ENCODE results near the gene GTF3C5.
"Not testable (repeated sequence)": the region's sequence is repeated elsewhere in the genome, so short reads cannot be mapped to it uniquely, and the experiment has no call there.

The GTF3C5 gene, protein sequence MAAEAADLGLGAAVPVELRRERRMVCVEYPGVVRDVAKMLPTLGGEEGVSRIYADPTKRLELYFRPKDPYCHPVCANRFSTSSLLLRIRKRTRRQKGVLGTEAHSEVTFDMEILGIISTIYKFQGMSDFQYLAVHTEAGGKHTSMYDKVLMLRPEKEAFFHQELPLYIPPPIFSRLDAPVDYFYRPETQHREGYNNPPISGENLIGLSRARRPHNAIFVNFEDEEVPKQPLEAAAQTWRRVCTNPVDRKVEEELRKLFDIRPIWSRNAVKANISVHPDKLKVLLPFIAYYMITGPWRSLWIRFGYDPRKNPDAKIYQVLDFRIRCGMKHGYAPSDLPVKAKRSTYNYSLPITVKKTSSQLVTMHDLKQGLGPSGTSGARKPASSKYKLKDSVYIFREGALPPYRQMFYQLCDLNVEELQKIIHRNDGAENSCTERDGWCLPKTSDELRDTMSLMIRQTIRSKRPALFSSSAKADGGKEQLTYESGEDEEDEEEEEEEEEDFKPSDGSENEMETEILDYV

DNA sequence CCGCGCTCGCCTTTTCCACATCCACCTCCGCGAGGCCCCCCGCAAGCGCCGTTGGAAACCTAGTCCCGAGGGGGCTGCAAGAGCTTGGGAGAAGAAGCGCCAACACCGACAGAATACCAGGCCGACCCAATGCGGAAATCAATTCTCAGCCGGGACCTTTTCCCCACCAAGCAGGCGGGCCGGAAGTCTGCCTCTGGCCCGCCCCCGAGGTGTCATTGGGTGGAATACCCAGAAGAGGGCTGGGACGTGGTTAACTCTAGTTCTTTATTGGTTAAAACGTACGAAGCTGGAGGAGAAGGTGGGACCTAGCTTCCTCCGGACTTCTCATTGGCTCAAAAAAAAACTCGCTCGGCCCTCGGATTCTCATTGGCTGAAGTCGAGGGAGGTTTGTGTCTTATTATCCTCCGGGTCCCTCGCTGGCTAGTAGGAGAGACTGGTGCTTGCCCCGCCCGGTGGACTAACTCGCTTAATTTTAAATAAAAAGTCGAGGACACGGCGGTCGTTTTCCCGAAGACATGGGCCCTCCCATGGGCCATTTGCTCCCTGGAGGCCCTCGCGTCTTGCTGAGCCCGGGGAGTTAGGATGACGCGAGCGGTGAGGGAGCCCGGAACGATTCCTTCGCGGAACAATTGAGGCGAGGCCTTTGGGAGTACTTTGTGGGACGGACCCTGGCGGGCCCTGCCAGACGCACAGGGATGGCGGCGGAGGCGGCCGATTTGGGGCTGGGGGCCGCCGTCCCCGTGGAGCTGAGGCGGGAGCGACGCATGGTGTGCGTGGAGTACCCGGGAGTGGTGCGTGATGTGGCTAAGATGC is at the start of gene GTF3C5:
GTF3C5 (plus strand) TSS at position 681 of the 813 bp plus-strand sequence; CDS start at position 696, 15 bp downstream.
- DNase-seq = peak; percentile 96

- no peak for DNase-seq
Measured at GRCh38 chr9:132982458-132982857, 48.3 kb upstream of the GTF3C5 start.

- DNase-seq = no peak
Measured at GRCh38 chr9:132983491-132984201, 47.2 kb upstream of the GTF3C5 start.

GRCh38 chr9:132984202-132985070 is 46.4 kb upstream of the GTF3C5 start:
- DNase-seq = no peak

DNA sequence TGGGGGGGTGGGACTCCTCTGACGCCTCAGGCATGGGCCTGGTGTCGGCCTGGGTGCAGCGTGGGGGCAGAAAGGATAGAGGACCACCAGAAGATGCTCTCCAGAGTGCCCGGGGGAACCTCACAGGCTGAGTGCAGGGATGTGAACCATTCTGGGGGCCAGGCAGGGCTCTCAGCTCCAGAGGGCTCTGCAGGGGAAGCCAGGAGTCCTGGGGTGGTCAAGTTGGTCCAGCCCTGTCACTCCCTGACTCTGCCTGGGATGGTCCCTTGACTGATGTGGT is 45.8 kb upstream of the GTF3C5 start:
- DNase-seq = no peak

DNA sequence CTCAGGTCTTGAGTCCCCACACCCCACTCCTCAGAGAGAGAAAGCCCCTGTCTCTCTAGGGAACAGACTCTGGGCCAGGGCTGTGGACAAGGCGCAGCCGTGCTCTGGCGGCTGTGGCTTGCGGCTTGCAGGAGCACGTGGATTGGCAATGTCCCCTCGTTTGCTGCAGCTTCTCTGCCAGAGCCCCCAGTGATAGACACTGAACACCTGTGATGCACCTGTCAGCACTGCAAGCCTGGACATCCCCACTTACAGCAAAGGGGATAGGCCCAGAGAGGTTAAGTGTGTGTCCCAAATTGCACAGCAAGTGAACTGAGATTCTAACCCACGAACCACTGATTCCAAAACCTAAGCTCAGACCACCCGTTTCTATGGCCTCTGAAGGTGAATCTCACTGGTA is 45.3 kb upstream of the GTF3C5 start:
- DNase-seq = no peak

DNA sequence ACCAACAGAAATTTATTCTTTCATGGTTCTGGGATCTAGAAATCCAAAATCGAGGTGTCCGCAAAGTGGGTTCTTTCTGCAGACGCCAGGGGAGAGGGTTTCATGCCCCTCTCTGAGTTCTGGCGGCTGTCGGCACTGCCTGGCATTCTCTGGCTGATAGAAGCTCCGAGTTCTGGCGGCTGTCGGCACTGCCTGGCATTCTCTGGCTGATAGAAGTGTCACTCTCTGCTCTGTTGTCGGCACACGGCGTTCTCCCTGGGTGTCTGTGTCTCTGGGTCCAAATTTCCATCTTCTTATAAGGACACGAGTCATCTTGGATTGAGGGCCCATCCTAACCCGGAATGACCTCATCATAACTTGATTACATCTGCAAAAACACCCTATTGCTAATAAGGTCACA is 44.7 kb upstream of the GTF3C5 start:
- DNase-seq = no peak

DNA sequence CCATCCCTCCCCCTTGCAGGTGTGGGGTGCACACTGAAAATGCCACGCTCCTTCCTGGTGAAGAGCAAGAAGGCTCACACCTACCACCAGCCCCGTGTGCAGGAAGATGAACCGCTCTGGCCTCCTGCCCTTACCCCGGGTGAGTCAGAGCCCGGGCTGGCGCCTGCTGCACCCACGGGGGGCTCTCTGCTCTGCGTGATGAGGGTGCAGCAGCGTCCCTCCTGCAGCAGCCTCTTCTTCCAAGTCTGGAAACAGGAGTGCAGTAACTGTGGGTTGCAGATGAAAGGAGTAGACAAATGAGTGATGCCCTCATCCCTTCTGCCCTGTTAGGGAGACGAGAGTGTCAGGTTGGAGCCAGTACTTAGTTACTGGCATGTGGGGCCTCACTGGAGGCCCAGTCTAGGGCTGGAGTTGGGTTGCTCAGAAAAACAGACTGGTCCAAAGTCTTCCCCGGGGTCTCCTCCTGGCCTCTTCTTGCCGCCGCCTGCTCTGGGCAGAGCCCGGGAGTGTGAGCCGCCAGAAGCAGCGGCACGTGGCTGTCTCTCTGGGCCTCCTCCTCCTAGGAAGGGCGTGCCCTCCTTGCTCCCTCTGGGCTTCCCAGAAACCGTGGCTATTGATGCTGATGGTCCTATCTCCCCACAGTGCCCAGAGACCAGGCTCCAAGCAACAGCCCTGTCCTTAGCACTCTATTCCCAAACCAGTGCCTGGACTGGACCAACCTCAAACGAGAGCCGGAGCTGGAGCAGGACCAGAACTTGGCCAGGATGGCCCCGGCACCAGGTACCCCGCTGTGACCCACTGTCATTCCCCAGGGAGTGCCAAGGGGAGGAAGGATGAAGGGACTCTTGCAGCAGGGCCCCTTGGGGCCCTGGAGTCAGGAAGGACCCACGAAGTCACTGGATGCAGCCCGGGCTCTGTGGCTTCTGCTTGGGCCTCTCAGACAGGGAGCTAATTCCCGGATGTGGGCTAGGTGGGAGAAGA is 43.9 kb upstream of the GTF3C5 start:
- DNase-seq = no peak

DNA sequence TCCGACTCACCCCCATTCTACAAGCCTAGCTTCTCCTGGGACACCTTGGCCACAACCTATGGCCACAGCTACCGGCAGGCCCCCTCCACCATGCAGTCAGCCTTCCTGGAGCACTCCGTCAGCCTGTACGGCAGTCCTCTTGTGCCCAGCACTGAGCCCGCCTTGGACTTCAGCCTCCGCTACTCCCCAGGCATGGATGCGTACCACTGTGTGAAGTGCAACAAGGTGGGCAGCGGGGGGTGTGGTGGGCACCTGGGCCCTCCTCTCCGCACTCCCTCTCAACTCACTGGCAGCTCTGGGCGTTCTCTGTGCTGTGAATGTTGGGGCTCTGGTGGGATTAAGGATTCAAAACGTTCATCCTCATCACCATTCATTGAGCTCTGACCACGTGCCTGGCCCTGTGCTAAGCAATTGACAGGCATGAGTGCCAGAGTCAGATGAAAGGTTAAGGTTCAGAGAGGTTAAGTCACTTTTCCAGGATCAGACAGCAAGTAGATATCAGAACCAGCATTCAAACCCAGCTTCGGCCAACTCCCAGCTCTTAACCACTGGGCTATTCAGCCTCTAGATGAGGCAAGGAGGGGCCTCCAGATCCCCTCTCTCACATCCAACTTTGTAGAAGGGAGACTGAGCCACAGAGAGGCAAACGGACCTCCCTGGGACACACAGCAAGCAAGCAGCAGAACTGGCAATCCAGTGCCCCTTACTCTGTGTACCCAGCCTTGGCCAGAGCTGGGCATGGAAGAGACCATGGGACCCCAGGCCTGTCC is 42.4 kb upstream of the GTF3C5 start:
- no peak for DNase-seq

GRCh38 chr9:132989014-132989310 is 41.8 kb upstream of the GTF3C5 start:
- no peak for DNase-seq

- DNase-seq = no peak
Measured at GRCh38 chr9:132989414-132989996, 41.3 kb upstream of the GTF3C5 start.

GRCh38 chr9:132989998-132990557 is 40.7 kb upstream of the GTF3C5 start:
- DNase-seq = not testable (repeated sequence)

DNA sequence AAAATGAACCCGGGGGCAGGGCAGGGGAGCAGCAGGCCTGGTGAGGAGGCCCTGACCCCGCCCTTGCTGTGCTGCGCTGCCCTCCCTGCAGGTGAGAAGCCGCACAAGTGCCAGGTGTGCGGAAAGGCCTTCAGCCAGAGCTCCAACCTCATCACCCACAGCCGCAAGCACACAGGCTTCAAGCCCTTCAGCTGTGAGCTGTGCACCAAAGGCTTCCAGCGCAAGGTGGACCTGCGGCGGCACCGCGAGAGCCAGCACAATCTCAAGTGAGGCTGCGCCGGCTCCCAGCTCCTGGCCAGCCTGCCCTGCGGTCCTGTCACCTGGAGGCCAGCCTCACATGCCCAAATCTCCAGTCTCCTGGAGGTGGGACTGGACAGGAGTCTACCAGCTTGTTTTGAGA is 40.0 kb upstream of the GTF3C5 start:
- no peak for DNase-seq

DNA sequence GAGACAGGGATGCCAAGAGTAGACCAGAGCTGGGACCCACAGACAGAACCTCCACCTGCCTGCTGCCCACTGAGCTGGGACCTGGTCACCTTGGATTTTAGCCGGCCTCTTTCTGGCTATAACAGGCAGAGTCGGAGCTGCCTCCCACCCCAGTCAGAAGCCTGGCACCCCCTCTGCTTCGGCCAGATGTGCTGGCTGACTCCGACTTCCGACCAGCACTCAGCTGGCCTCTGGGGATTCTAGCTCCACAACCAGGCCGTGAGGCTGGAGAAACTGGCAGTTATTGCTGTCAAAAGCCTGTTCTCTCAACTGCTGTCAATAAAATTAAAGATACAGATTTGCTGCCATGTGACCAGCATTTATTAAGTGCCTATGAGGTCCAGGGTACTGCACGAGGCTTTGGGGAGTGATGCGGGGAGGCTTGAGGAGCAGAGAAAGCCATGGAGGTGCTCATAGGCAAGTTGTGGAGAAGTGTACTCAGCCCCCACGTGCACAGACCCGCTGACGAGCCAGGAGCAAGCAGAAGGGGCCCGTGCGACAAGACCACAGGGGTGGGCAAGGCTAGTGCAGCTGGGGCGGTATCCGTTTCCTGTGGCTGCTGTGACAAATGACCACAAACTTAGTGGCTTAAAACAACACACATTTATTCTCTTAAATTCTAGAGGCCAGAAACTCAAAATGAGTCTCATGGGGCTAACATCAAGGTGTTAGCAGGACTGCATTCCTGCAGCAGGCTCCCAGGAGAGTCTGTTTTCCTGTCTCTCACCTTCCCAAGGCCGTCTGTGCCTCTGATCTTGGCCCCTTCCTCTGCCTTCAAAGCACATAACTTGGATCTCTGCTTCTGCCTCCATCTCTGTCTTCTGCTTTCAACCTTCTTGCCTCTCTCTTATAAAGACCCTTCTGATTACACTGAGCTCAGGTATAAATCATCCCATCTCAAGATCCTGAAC is 39.2 kb upstream of the GTF3C5 start:
- DNase-seq = no peak

- DNase-seq = no peak
Measured at GRCh38 chr9:132993511-132993939, 37.3 kb upstream of the GTF3C5 start.

DNA sequence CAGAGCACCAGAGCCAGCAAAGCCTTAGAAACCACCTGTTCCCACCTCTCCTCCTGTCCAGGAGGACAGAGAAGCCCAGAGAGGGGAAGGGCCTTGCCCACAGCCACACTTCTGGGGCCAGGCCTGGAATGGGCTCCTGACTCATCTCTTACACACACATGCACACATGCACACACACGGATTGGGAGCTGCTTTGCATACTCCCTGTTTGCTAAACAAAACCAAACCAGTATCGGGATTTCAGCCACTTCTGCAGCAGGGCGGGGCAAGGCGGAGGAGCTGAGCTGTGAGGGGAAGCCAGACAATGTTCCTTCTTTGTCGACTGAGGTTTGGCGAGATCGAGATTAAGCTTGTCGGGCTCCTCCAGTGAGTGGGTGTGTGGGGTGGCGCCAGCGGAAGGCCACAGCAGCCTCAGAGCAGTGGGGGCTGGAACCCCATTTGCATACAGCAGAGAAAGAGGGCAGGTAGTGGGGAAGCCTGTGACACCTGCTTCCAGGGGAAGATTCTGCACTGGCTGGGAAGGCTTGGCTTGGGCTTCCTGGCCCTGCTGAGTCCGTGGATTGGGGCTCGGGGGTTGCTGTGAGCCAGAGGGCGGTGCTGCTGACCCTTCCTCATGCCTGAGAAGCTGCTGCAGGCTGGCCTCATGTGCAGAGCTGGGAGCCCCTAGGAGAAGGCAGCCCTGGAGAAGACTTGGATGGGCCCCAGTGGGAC is 36.2 kb upstream of the GTF3C5 start:
- no peak for DNase-seq

GRCh38 chr9:132995121-132995420 is 35.7 kb upstream of the GTF3C5 start:
- DNase-seq = no peak

- no peak for DNase-seq
Measured at GRCh38 chr9:132995879-132996278, 34.9 kb upstream of the GTF3C5 start.
